GM12892 (cell line): ENCODE measurements around the gene ARF6.

Experiments
- POLR2A ChIP-seq: IDR thresholded peaks from 2 replicates; pipeline ENCODE4 v1.6.1; 2011; ENCODE audit warnings: low read depth, low read length, control low read depth
- TAF1 ChIP-seq: IDR thresholded peaks from 2 replicates; pipeline ENCODE4 v1.6.1; 2011; ENCODE audit warnings: low read depth, mild to moderate bottlenecking, control low read depth, low read length, borderline replicate concordance

DNA sequence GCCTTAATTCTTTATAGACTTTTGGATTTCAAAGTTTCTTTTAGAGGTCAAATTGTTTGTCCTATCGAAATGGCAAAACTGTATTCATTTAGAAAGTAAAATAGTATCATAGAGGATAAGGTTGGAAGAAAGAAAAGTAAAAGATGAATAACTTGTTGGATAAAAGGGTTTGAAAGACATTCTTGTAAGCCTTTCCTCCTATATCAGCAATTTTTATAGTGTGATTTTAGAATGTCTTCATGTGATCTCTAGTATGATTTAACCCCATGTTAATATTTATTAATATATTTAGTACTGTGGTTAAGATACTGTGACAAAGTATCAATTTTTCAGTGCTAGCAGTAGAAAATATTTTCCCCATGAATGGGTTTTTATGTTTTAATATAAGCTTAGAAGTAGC, 4.5 kb downstream of the ARF6 start:
- TF ChIP-seq POLR2A (no peak), TAF1 (no peak)
